HTERT RPE-1 (cell line): ENCODE data around the gene KDM6A.
"Not testable (repeated sequence)": the region's sequence is repeated elsewhere in the genome, so short reads cannot be mapped to it uniquely, and the experiment has no call there.

Experiments
- in situ Hi-C: fragments of 300-500 bp; cut with MboI; formaldehyde crosslinking; loops from 4 replicates; pipeline ENCODE4 v1.14.3; 2020; ENCODE audit warnings: low sequenced_read_pairs

KDM6A gene

GRCh38 chrX:44954562-44954961, 81.6 kb downstream of the KDM6A start:
- in situ Hi-C loops: no loop called here

- in situ Hi-C loops: no loop called here
These were observed 84.9 kb downstream of the KDM6A start for GRCh38 chrX:44957848-44958247.

GRCh38 chrX:44958480-44958879, 85.5 kb downstream of the KDM6A start:
- in situ Hi-C loops: no loop called here

- in situ Hi-C loops: no loop called here
These were observed 89.0 kb downstream of the KDM6A start for GRCh38 chrX:44961817-44962607.

- in situ Hi-C loops: no loop called here
These were observed 90.0 kb downstream of the KDM6A start for GRCh38 chrX:44962944-44963343.

GRCh38 chrX:44967221-44967620, 94.2 kb downstream of the KDM6A start:
- in situ Hi-C loops: no loop called here

GRCh38 chrX:44970709-44971108, 97.7 kb downstream of the KDM6A start:
- in situ Hi-C loops: no loop called here

GRCh38 chrX:44971674-44972073, 98.7 kb downstream of the KDM6A start:
- in situ Hi-C loops: no loop called here

GRCh38 chrX:44972132-44972531, 99.1 kb downstream of the KDM6A start:
- in situ Hi-C loops: no loop called here

GRCh38 chrX:44973420-44973932, 100.5 kb downstream of the KDM6A start:
- in situ Hi-C loops: no loop called here

GRCh38 chrX:44974451-44974850, 101.5 kb downstream of the KDM6A start:
- in situ Hi-C loops: no loop called here

GRCh38 chrX:44975666-44976263, 102.8 kb downstream of the KDM6A start:
- in situ Hi-C loops: no loop called here

GRCh38 chrX:44978976-44979375, 106.0 kb downstream of the KDM6A start:
- in situ Hi-C loops: no loop called here

GRCh38 chrX:44980403-44980802, 107.4 kb downstream of the KDM6A start:
- in situ Hi-C loops: no loop called here

- in situ Hi-C loops: no loop called here
These were observed 107.9 kb downstream of the KDM6A start for GRCh38 chrX:44980883-44981282.

GRCh38 chrX:44989995-44990770, 117.2 kb downstream of the KDM6A start:
- in situ Hi-C loops: no loop called here

- in situ Hi-C loops: no loop called here
These were observed 119.8 kb downstream of the KDM6A start for GRCh38 chrX:44992775-44993174.

- in situ Hi-C loops: no loop called here
These were observed 123.3 kb downstream of the KDM6A start for GRCh38 chrX:44996277-44996676.

GRCh38 chrX:44997282-44997812, 124.4 kb downstream of the KDM6A start:
- in situ Hi-C loops: no loop called here

- in situ Hi-C loops: no loop called here
These were observed 124.9 kb downstream of the KDM6A start for GRCh38 chrX:44997888-44998287.

- in situ Hi-C loops: not testable (repeated sequence)
These were observed 126.2 kb downstream of the KDM6A start for GRCh38 chrX:44999237-44999636.
